HG03558 (cell line): ENCODE data around the gene MTRFR.

ENCODE experiments used
- ATAC-seq: cut with Tn5 transposase; IDR thresholded peaks from one replicate; pipeline ENCODE4 v1.9.1; 2021; ENCODE audit warnings: moderate number of reproducible peaks; ENCODE audit not compliant: unreplicated experiment; ENCODE audit errors: extremely low read depth

MTRFR gene

GRCh38 chr12:123269395-123269892, 36.2 kb downstream of the MTRFR start:
- ATAC-seq, result no peak

DNA sequence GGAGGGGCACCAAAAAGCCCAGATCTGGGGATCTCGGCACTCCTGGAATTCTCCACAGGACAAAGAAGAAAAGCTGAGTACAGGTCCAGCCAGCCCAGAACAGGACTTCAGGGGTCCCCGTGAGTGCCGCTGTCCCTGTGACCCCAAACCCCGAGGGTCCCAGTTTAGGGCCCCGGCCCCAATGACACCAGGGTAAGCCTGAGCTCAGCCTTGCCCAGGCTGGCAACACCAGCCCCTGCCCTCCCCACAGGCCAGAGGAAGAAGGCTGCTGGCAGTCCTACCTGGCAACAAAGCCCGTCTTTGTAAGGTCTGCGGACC, 36.6 kb downstream of the MTRFR start:
- ATAC-seq, result no peak

DNA sequence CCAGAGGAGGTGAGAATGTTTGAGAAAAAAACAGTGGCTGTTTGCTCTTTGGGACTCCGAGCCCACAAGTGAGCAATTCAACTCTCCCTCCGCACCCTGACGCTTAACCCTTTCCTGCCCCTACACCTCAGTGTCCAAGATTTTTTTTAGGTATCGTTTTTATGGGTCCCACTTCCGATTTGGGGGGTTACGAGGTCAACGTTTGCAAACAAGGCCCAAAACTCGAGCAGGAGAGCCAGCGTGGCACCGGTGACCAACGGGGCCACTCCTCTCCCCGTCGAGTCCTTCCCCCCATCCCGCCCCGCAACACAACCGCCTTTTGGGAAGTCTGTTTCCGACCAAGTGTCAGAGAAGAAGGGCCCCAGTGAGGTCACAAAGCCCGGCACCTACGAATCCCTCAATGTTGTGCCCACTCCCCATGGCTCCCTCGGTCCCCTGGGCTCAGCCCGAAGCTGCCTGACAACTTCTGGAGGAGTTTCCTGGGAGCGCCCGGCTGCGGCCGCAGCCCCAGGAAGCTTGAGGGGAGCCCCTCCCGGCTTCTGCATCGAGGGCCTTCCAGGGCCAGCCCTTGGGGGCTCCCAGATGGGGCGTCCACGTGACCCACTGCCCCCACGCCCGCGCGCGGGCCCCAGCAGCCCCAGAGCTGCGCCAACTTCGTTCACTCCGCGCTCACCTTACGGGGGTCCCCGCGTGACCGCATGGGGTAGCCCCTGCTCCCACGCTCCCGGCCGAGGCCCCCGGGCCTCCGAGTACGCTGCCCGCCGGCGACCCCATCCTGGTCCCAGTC, 37.2 kb downstream of the MTRFR start:
- ATAC-seq, result no peak

DNA sequence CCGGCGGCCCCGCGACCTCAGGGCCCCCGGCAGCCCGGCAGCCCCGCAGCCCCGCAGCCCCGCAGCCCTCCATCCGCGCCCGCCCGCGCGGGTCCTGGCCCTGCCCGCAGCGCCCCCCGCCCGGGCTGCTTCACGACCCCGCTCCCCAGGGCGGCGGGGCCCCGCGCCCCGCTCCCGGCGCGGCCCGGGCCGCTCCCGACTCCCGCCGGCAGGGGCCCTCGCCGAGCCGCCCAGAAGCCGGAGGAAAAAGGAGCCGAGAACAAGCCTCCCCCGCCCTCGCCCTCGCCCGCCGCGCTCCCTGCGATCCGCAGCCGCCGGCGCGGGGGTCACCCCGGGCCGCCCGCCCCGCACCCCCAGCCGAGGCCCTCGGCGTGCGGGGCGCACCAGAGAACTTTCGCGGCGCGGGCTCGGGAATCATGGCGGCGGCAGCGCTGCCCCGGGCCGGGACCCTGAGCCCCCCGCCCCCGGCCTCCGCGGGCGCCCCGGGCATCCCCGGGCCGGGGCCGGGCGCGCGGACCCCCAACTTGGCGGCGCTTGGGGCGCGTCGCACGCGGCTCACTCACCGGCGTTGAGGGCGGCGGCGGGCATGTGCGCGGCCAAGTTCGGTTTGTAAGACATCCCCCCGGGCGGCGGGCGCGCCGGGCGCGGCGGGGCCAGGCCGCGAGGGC, 37.9 kb downstream of the MTRFR start:
- no peak for ATAC-seq

DNA sequence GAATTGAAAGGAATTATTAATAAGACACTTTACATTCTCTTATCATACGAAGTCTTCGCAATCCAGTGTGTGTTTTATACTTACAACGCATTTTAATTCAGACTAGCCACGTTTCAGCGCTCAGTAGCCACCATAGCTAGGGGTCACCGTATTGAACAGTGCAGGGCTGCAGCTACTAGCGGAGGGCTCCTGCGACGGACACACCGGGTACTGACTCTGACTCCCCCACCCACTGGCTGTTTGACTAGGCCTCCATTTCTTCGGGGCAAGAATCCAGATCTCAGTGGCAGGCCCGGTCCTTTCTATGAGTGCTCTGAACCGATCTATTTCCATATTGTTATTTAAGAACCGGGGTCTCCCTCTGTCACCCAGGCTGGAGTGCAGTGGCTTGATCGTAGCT, 39.9 kb downstream of the MTRFR start:
- no peak for ATAC-seq

DNA sequence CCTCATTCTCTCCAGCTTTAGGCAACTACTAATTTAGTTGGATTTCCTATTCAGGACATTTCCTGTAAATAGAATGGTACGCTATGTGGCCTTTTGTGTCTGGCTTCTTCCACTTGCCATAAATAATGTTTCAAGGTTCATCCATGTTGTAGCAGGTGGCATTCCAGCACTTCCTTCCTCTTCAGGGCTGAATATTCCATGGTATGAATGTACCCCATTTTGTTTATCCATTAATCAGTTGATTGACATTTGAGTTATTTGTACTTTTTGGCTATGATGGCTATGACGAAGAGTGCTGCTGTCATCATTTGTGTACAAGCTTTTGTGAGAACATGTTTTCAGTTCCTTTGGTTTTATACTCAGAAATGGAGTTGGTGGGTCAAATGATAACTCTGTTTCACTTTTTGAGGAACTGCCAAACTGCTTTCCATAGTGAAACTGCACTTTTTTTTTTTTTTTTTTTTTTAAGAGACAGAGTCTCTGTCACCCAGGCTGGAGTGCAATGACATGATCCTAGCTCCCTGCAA, 44.9 kb downstream of the MTRFR start:
- no peak for ATAC-seq

DNA sequence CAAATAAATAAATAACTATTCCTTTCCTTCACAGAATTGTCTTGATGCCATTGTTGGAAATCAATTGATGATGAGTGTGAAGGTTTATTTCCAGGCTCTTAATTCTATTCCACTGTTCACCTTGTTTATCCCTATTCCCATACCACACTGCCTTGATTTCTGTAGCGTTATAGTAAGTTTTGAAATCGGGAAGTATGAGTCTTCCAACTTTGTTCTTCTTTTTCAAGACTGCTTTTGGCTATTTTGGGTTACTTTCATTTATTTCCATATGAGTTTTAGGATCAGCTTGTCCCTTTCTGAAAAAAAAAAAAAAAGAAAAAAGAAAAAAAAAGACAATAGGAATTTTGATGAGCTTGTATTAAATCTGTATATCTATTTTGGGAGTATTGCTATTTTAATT, 47.7 kb downstream of the MTRFR start:
- no peak for ATAC-seq

GRCh38 chr12:123282111-123282510, 48.9 kb downstream of the MTRFR start:
- ATAC-seq, result no peak

- ATAC-seq, result no peak
Measured at GRCh38 chr12:123283461-123283860, 50.2 kb downstream of the MTRFR start.

GRCh38 chr12:123284669-123285068, 51.4 kb downstream of the MTRFR start:
- ATAC-seq, result no peak

DNA sequence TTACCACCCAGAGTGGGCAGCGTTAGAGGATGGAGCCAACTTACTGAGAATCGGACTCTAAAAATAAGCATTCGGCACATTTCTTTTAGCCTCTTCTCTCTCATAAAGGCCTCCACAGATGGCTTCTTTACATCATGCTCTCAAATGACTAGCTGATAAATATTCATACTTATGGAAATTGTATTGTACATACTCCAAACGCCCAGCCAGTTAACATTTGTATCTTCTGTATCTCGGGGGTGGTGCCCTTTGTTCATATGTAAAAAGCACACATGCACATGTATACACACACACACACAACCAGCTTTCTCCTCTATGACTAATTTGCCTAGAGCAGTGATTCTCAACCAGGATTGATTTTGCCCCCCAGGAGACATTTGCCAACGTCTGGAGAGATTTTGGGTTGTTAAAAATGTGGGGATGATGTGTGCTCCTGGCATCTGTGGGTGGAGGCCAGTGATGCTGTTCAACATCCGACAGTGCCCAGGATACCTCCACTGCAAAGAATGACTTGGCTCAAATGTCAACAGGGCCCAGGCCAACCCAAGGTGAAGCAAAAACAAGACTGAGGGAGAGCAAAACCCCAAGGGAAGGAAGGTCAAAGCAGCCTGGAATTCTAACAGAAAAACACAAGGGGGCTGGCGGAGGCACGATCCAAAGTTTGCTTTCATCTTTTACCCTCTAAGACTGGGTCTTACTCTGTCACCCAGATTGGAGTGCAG, 53.6 kb downstream of the MTRFR start:
- no peak for ATAC-seq

DNA sequence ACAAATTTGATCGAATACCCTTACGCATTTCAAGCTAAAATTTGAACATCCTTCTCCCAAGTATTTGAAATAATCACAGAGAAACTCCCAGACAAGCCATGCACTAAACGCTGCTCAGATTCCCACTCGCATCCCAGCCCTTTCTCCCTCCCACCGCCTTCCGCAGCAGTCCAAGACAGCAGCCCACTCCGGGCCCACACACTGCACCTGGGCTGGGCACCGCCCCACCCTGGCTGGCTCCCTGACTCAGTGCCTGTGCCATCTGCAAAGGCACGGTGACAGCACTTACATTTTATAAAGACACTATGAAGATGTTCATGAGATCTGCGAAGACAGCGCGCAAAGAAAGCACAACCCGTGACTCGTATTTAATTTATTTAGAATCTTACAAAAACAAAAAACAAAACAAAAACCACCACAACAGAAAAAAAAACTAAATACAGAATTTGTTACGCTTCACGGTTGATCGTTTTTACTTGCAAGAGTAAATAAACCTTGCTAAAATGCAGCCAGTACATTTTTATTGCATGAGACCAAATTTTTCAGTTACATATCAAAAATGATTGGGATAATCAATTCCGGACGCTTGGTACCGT, 55.6 kb downstream of the MTRFR start:
- no peak for ATAC-seq

DNA sequence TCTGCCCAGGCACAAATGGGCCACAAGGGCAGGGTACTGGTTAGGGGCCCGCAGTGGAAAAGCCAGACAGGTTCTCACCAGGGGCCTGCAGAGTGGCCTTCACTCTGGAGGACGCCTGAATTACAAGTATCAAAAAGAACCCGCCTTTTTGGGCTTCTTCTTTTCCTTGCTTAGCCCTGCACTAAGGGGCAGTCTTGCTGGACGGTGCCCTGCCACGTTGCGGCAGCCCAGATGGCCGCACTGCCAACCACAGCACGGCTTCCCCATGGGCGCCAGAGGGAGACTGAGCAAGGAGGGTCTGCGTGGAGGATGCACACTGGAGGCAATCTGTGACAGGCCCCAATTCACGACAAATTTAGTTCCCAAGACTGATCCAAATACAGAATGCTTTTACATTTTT, 56.7 kb downstream of the MTRFR start:
- ATAC-seq, result no peak

GRCh38 chr12:123293178-123293760, 60.0 kb downstream of the MTRFR start:
- no peak for ATAC-seq

GRCh38 chr12:123305136-123305535, 71.9 kb downstream of the MTRFR start:
- ATAC-seq, result no peak

DNA sequence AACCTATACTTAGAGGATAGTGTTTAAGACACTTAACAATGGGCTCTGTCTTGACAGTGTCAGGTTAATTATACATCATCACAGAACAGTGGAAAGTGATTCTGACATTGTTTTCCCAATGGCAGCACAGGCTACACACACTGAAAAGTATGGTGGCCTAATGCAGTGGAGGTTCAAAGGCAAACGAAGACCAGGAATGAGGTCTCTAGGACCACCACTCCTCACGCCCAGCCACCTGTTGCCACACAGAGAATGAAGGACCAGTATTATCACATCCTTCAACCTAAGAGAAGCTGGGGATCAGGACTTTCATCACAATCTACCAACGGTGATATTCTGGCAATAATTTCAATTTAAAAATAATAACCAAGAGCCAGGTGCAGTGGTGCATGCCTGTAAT, 73.0 kb downstream of the MTRFR start:
- no peak for ATAC-seq
